WTC11 (cell line): ENCODE data around the gene TNIP1. TPM values are rescaled to one million over a fixed set of nuclear protein-coding genes. Genes with fewer than 3 reads are reported as not detected.

Source experiments
- ATAC-seq: fragments of 200-7000 bp; cut with Tn5 transposase; 2 replicates; pipeline ENCODE4 v1.10.0; 2021; ENCODE audit warnings: mild to moderate bottlenecking, moderate library complexity
- CTCF ChIA-PET: fragments of 300-600 bp; sonication (Branson Sonifier 250); formaldehyde crosslinking; loops from one replicate; lab custom pipeline; 2021; ENCODE audit warnings: antibody characterized with exemption; lab: Charles Lee
- POLR2A ChIA-PET: fragments of 350-600 bp; sonication (Branson Sonifier 250); formaldehyde crosslinking; loops from one replicate; lab custom pipeline; 2021; ENCODE audit warnings: antibody characterized with exemption; lab: Charles Lee
- DNase-seq: peaks from one replicate; pipeline ENCODE4 v3.0.0; 2021; ENCODE audit warnings: low spot score
- H3K27ac Mint-ChIP-seq: 2 replicates; pipeline ENCODE4 v1.8.0; 2021; ENCODE audit warnings: mixed read lengths
- H3K27me3 Mint-ChIP-seq: 2 replicates; pipeline ENCODE4 v1.8.0; 2021; ENCODE audit warnings: low read depth, mild to moderate bottlenecking, moderate library complexity, mixed read lengths
- H3K36me3 Mint-ChIP-seq: 2 replicates; pipeline ENCODE4 v1.8.0; 2021; ENCODE audit warnings: mixed read lengths
- H3K4me1 Mint-ChIP-seq: 2 replicates; pipeline ENCODE4 v1.8.0; 2022; ENCODE audit warnings: mixed read lengths
- H3K4me3 Mint-ChIP-seq: 2 replicates; pipeline ENCODE4 v1.8.0; 2021; ENCODE audit warnings: mild to moderate bottlenecking, moderate library complexity, mixed read lengths
- H3K9me3 Mint-ChIP-seq: 2 replicates; pipeline ENCODE4 v1.8.0; 2021; ENCODE audit warnings: mixed read lengths
- CREB1 ChIP-seq: sonication (generic); formaldehyde crosslinking; IDR thresholded peaks from 2 replicates; pipeline ENCODE4 v1.8.0; 2023; ENCODE audit warnings: mild to moderate bottlenecking, missing genetic modification reagents
- ELF4 ChIP-seq: sonication (generic); formaldehyde crosslinking; IDR thresholded peaks from 2 replicates; pipeline ENCODE4 v1.8.1; 2022; ENCODE audit warnings: low read depth, mild to moderate bottlenecking, moderate library complexity, missing genetic modification reagents
- ETV6 ChIP-seq: sonication (generic); formaldehyde crosslinking; IDR thresholded peaks from 2 replicates; pipeline ENCODE4 v1.8.1; 2022; ENCODE audit warnings: mild to moderate bottlenecking, missing genetic modification reagents
- FOXP1 ChIP-seq: sonication (generic); formaldehyde crosslinking; IDR thresholded peaks from 2 replicates; pipeline ENCODE4 v1.8.0; 2022; ENCODE audit warnings: missing genetic modification reagents, mild to moderate bottlenecking, moderate library complexity, borderline replicate concordance
- HMGA2 ChIP-seq: fragments of 250-450 bp; sonication (Bioruptor Pico); IDR thresholded peaks from 2 replicates; pipeline ENCODE4 v1.4.0; 2021; ENCODE audit warnings: mild to moderate bottlenecking, moderate library complexity
- MYBL2 ChIP-seq: sonication (generic); formaldehyde crosslinking; IDR thresholded peaks from 2 replicates; pipeline ENCODE4 v1.8.1; 2023; ENCODE audit warnings: mild to moderate bottlenecking, moderate library complexity, missing genetic modification reagents
- NR3C1 ChIP-seq: sonication (generic); formaldehyde crosslinking; conservative IDR thresholded peaks from 2 replicates; pipeline ENCODE4 v1.8.1; 2023; ENCODE audit warnings: low read depth, mild to moderate bottlenecking, missing genetic modification reagents
- RELA ChIP-seq: sonication (generic); formaldehyde crosslinking; IDR thresholded peaks from 2 replicates; pipeline ENCODE4 v1.8.1; 2022; ENCODE audit warnings: missing genetic modification reagents, mild to moderate bottlenecking, borderline replicate concordance
- SP1 ChIP-seq: sonication (generic); formaldehyde crosslinking; conservative IDR thresholded peaks from 2 replicates; pipeline ENCODE4 v1.8.1; 2022; ENCODE audit warnings: missing genetic modification reagents
- TCF7 ChIP-seq: sonication (generic); formaldehyde crosslinking; IDR thresholded peaks from 2 replicates; pipeline ENCODE4 v1.8.0; 2022; ENCODE audit warnings: mild to moderate bottlenecking, low read depth, missing genetic modification reagents, moderate library complexity
- TEAD1 ChIP-seq: sonication (generic); formaldehyde crosslinking; IDR thresholded peaks from 2 replicates; pipeline ENCODE4 v1.8.0; 2022; ENCODE audit warnings: mild to moderate bottlenecking, missing genetic modification reagents
- ZNF232 ChIP-seq: sonication (generic); formaldehyde crosslinking; IDR thresholded peaks from 2 replicates; pipeline ENCODE4 v1.8.0; 2022; ENCODE audit warnings: mild to moderate bottlenecking, missing genetic modification reagents
- total RNA-seq: library from RNA; stranded (reverse); gene quantifications from 3 replicates; pipeline ENCODE4 v1.2.3, GENCODE V29; 2021
- TF ChIP-seq, protein P1 (sequence below): sonication (generic); formaldehyde crosslinking; IDR thresholded peaks from 2 replicates; pipeline ENCODE4 v1.8.1; 2023; ENCODE audit warnings: mild to moderate bottlenecking, missing genetic modification reagents
- TF ChIP-seq, protein P2 (sequence below): sonication (generic); formaldehyde crosslinking; IDR thresholded peaks from 2 replicates; pipeline ENCODE4 v1.8.0; 2022; ENCODE audit warnings: mild to moderate bottlenecking, missing genetic modification reagents
- TF ChIP-seq, protein P3 (sequence below): sonication (generic); formaldehyde crosslinking; IDR thresholded peaks from 2 replicates; pipeline ENCODE4 v1.8.1; 2022; ENCODE audit warnings: low read depth, mild to moderate bottlenecking, moderate library complexity, missing genetic modification reagents, borderline replicate concordance
- TF ChIP-seq, protein P4 (sequence below): sonication (generic); formaldehyde crosslinking; conservative IDR thresholded peaks from 2 replicates; pipeline ENCODE4 v1.8.1; 2022; ENCODE audit warnings: mild to moderate bottlenecking, missing genetic modification reagents
- TF ChIP-seq, protein P5 (sequence below): sonication (generic); formaldehyde crosslinking; IDR thresholded peaks from 2 replicates; pipeline ENCODE4 v1.8.0; 2023; ENCODE audit warnings: missing genetic modification reagents, mild to moderate bottlenecking, borderline replicate concordance
- TF ChIP-seq, protein P6 (sequence below): fragments of 250-450 bp; sonication (Bioruptor Pico); IDR thresholded peaks from 2 replicates; pipeline ENCODE4 v1.9.0; 2021; ENCODE audit warnings: mild to moderate bottlenecking, borderline replicate concordance
- TF ChIP-seq, protein P7 (sequence below): fragments of 250-450 bp; sonication (Bioruptor Pico); IDR thresholded peaks from 2 replicates; pipeline ENCODE4 v1.9.0; 2021; ENCODE audit warnings: mild to moderate bottlenecking

TNIP1 gene
- total RNA-seq, 1 experiment from 2014 or later: 41.1 TPM

DNA sequence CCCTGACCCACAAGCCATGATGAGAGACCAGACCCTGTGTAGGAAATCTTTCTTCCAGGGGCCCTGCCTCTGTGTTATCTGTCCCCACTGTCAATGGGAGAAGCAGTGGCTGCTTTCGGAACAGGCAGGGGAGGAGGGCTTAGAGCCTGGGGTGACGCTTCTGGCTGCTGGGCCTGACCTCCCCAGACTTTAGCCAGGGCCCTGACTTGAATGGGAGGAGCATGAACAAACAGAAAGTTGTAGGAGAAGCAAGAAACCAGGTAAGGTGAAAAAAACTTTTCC, 72.7 kb downstream of the TNIP1 start:
- no peaks in the 10 kb centered on the region for H3K9me3 Mint-ChIP-seq
- H3K4me3 Mint-ChIP-seq: no peak overlapping the region
- no peak for ATAC-seq
- POLR2A ChIA-PET: no interaction called here
- no peak for DNase-seq
- TF ChIP-seq ETV6 (CRISPR knock-in tag) (no peak), HMGA2 (CRISPR knock-in tag) (no peak), CREB1 (CRISPR knock-in tag) (no peak), FOXP1 (no peak), RELA (CRISPR knock-in tag) (no peak), MYBL2 (CRISPR knock-in tag) (no peak)
- TF ChIP-seq, protein P1, sequence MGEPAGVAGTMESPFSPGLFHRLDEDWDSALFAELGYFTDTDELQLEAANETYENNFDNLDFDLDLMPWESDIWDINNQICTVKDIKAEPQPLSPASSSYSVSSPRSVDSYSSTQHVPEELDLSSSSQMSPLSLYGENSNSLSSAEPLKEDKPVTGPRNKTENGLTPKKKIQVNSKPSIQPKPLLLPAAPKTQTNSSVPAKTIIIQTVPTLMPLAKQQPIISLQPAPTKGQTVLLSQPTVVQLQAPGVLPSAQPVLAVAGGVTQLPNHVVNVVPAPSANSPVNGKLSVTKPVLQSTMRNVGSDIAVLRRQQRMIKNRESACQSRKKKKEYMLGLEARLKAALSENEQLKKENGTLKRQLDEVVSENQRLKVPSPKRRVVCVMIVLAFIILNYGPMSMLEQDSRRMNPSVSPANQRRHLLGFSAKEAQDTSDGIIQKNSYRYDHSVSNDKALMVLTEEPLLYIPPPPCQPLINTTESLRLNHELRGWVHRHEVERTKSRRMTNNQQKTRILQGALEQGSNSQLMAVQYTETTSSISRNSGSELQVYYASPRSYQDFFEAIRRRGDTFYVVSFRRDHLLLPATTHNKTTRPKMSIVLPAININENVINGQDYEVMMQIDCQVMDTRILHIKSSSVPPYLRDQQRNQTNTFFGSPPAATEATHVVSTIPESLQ (CRISPR knock-in tag): no peak
- TF ChIP-seq, protein P2, sequence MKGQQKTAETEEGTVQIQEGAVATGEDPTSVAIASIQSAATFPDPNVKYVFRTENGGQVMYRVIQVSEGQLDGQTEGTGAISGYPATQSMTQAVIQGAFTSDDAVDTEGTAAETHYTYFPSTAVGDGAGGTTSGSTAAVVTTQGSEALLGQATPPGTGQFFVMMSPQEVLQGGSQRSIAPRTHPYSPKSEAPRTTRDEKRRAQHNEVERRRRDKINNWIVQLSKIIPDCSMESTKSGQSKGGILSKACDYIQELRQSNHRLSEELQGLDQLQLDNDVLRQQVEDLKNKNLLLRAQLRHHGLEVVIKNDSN (CRISPR knock-in tag): no peak
- no peaks in the 10 kb centered on the region for H3K36me3 Mint-ChIP-seq
- no peaks in the 10 kb centered on the region for H3K4me1 Mint-ChIP-seq
- H3K27ac Mint-ChIP-seq: no peak overlapping the region
- H3K27me3 Mint-ChIP-seq: no peaks in the 10 kb centered on the region; the same call in 1 of the 2 replicates
- CTCF ChIA-PET: no interaction called here

DNA sequence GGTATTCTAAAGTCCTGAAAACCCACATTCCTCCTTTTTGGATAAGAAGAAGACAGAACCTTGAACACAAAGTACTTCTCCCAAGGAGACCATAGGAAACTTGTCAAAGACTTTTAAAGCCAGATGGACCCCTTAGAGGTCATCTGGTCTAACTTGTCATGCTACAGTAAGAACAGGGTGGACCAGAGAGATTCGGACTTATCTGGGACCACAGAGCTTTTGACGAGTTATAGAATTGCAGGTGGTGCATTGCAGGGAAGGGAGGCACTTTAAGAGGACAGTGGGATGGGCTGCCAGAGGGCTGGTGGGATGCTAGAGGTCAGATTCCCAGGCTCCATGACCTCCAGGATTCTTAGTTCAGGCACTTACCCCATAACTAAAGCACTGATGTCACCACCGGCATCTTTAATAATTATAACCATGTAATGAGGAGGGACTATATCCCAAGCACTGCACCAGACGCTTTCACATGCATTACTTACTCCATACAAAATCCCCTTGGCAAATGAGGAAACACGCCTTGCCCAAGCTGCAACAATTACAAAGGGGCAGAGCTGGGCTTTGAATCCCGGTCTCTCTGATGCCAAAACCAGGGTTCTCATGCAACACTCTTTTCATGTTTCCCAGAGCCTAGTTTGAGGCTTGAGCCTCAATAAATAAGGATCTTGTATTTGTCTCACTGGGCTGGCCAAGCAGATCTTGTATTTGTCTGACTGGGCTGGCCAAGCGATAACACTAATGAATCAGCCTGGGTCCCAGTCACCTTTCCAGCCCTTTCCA, 73.2 kb downstream of the TNIP1 start:
- POLR2A ChIA-PET: no interaction called here
- no peak for ATAC-seq
- TF ChIP-seq, protein P3, sequence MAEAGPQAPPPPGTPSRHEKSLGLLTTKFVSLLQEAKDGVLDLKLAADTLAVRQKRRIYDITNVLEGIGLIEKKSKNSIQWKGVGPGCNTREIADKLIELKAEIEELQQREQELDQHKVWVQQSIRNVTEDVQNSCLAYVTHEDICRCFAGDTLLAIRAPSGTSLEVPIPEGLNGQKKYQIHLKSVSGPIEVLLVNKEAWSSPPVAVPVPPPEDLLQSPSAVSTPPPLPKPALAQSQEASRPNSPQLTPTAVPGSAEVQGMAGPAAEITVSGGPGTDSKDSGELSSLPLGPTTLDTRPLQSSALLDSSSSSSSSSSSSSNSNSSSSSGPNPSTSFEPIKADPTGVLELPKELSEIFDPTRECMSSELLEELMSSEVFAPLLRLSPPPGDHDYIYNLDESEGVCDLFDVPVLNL: no peak
- TF ChIP-seq, protein P4, sequence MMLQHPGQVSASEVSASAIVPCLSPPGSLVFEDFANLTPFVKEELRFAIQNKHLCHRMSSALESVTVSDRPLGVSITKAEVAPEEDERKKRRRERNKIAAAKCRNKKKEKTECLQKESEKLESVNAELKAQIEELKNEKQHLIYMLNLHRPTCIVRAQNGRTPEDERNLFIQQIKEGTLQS (CRISPR knock-in tag): no peak
- TF ChIP-seq, protein P5, sequence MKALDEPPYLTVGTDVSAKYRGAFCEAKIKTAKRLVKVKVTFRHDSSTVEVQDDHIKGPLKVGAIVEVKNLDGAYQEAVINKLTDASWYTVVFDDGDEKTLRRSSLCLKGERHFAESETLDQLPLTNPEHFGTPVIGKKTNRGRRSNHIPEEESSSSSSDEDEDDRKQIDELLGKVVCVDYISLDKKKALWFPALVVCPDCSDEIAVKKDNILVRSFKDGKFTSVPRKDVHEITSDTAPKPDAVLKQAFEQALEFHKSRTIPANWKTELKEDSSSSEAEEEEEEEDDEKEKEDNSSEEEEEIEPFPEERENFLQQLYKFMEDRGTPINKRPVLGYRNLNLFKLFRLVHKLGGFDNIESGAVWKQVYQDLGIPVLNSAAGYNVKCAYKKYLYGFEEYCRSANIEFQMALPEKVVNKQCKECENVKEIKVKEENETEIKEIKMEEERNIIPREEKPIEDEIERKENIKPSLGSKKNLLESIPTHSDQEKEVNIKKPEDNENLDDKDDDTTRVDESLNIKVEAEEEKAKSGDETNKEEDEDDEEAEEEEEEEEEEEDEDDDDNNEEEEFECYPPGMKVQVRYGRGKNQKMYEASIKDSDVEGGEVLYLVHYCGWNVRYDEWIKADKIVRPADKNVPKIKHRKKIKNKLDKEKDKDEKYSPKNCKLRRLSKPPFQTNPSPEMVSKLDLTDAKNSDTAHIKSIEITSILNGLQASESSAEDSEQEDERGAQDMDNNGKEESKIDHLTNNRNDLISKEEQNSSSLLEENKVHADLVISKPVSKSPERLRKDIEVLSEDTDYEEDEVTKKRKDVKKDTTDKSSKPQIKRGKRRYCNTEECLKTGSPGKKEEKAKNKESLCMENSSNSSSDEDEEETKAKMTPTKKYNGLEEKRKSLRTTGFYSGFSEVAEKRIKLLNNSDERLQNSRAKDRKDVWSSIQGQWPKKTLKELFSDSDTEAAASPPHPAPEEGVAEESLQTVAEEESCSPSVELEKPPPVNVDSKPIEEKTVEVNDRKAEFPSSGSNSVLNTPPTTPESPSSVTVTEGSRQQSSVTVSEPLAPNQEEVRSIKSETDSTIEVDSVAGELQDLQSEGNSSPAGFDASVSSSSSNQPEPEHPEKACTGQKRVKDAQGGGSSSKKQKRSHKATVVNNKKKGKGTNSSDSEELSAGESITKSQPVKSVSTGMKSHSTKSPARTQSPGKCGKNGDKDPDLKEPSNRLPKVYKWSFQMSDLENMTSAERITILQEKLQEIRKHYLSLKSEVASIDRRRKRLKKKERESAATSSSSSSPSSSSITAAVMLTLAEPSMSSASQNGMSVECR (CRISPR knock-in tag): no peak
- TF ChIP-seq TEAD1 (CRISPR knock-in tag) (no peak), SP1 (no peak), ELF4 (CRISPR knock-in tag) (no peak), TCF7 (CRISPR knock-in tag) (no peak), NR3C1 (no peak), ZNF232 (CRISPR knock-in tag) (no peak)
- TF ChIP-seq, protein P6, sequence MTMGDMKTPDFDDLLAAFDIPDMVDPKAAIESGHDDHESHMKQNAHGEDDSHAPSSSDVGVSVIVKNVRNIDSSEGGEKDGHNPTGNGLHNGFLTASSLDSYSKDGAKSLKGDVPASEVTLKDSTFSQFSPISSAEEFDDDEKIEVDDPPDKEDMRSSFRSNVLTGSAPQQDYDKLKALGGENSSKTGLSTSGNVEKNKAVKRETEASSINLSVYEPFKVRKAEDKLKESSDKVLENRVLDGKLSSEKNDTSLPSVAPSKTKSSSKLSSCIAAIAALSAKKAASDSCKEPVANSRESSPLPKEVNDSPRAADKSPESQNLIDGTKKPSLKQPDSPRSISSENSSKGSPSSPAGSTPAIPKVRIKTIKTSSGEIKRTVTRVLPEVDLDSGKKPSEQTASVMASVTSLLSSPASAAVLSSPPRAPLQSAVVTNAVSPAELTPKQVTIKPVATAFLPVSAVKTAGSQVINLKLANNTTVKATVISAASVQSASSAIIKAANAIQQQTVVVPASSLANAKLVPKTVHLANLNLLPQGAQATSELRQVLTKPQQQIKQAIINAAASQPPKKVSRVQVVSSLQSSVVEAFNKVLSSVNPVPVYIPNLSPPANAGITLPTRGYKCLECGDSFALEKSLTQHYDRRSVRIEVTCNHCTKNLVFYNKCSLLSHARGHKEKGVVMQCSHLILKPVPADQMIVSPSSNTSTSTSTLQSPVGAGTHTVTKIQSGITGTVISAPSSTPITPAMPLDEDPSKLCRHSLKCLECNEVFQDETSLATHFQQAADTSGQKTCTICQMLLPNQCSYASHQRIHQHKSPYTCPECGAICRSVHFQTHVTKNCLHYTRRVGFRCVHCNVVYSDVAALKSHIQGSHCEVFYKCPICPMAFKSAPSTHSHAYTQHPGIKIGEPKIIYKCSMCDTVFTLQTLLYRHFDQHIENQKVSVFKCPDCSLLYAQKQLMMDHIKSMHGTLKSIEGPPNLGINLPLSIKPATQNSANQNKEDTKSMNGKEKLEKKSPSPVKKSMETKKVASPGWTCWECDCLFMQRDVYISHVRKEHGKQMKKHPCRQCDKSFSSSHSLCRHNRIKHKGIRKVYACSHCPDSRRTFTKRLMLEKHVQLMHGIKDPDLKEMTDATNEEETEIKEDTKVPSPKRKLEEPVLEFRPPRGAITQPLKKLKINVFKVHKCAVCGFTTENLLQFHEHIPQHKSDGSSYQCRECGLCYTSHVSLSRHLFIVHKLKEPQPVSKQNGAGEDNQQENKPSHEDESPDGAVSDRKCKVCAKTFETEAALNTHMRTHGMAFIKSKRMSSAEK (CRISPR knock-in tag): no peak
- TF ChIP-seq, protein P7, sequence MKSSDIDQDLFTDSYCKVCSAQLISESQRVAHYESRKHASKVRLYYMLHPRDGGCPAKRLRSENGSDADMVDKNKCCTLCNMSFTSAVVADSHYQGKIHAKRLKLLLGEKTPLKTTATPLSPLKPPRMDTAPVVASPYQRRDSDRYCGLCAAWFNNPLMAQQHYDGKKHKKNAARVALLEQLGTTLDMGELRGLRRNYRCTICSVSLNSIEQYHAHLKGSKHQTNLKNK (CRISPR knock-in tag): no peak

More for the DNA sequence above, 73.2 kb downstream of the TNIP1 start:
- Mint-ChIP-seq H3K4me1 (peaks cover 2% of the 10 kb centered on the region; the same call in 1 of the 2 replicates), H3K9me3 (no peaks in the 10 kb centered on the region), H3K27me3 (no peaks in the 10 kb centered on the region), H3K27ac (no peak overlapping the region), H3K4me3 (no peak overlapping the region), H3K36me3 (no peaks in the 10 kb centered on the region)
- CTCF ChIA-PET: interaction anchor here (0.8 kb wide), 3 partner anchors 40 to 157 kb away, joined by 3 read pairs; no protein-coding TSS in a partner anchor
- DNase-seq: no peak
